NCI-H345 treated with DMSO at 0.1 percent for 48 hours (cell line): ENCODE data around the gene COPG2.
"Not testable (repeated sequence)": the region's sequence is repeated elsewhere in the genome, so short reads cannot be mapped to it uniquely, and the experiment has no call there.

Source experiments
- DNase-seq: peaks from one replicate; lab custom pipeline; 2025; ENCODE audit not compliant: unreplicated experiment; lab: John Stamatoyannopoulos, UW

COPG2 gene, protein sequence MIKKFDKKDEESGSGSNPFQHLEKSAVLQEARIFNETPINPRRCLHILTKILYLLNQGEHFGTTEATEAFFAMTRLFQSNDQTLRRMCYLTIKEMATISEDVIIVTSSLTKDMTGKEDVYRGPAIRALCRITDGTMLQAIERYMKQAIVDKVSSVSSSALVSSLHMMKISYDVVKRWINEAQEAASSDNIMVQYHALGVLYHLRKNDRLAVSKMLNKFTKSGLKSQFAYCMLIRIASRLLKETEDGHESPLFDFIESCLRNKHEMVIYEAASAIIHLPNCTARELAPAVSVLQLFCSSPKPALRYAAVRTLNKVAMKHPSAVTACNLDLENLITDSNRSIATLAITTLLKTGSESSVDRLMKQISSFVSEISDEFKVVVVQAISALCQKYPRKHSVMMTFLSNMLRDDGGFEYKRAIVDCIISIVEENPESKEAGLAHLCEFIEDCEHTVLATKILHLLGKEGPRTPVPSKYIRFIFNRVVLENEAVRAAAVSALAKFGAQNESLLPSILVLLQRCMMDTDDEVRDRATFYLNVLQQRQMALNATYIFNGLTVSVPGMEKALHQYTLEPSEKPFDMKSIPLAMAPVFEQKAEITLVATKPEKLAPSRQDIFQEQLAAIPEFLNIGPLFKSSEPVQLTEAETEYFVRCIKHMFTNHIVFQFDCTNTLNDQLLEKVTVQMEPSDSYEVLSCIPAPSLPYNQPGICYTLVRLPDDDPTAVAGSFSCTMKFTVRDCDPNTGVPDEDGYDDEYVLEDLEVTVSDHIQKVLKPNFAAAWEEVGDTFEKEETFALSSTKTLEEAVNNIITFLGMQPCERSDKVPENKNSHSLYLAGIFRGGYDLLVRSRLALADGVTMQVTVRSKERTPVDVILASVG

DNA sequence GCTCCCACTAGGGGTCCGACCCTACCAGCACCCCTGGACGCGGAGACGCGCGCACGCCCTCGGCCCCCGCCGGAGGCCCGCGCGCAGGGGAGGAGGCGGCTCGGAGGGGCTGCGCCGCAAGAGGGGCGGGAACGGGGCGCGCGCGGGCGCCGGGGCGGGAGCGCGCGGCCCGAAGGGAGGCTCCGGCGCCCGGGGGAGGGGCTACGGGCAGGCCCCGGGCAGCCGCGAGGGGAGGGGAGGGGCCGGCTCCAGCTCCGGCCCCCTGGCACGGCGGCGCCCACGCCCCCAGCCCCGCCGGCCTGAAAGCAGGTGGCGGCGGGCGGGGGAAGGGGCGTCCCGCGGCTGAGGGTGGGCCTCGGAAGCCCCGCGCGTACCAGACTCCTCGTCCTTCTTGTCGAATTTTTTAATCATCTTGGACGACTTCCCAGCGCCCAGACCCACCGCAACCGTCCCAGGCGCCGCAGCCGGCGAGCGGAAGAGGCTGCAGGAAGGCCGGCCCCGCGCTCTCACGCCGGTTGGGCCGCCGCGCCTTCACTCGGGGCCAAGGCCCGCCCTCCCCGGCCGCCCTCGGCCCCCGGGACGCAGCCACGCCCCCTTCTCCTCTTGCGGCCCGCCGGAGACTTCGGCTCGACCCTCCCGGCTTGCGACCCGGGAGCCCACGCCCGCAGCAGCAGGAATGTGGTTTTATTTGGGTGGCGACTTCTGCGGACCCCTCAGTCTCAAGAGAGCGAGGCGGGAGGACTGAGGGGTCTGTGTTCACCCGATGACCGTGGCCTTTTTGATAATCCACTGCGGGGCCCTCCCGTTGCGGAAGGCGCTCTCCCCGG is at the start of gene COPG2:
Gene COPG2, minus strand, starts transcription at position 491 of the 827 bp plus-strand sequence. Its CDS starts 80 bp downstream, at position 411.
- DNase-seq: peak; percentile 77

DNA sequence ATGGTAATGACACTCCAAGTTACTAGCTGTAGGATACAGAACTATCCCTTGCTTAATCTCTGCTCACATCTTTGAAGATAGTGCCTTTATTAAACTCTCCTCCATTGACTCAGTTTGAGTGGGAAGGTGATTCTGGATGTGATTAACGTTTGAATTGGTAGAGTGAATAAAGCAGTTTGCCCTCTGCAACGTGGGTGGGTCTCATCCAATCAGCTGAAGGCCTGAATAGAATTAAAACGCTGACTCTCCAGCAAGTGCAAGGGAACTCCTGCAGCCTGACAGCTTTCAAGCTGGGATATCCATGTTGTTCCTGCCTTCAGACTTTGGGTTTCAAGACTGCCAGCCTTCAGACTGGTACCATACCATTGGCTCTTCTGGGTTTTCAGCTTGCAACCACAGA is 43.9 kb upstream of the COPG2 start:
- no peak for DNase-seq

DNA sequence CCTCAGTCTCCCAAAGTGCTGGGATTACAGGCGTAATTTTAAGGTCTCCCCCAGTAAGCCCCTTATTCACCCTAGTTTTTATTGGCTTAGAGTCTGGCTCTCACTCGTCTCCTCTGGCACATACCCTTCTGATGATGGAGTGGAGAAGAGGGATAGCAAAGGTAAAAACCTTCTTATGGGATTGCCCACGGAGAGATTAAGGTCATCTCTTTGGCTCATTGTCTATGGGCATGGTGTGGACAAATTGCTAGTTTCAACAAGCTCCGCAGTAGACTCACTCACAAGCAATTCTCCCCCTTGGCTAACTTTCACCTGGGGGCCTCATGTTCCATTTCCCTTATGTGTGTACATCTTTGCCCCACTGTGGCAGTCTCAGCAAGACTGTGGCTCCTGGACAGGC is 40.2 kb upstream of the COPG2 start:
- no peak for DNase-seq

DNA sequence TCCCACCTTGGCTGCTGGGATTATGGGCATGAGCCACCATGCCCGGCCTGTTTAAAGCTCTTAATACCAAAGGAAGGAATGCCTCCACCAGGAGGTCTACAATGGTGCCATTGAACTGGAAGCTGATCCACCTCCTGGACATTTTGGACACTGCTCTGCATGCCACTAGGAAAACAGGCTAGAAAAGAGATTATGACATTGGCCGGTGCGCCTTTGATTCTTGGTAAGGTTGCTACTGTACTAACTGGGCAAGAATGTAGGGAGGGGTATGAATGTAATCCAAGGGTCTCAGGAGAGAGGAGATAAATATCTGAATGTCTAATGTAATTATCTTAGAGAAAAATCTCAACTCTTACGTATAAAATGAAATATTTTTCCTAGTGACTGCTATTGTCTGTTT is 39.5 kb upstream of the COPG2 start:
- DNase-seq: no peak

DNA sequence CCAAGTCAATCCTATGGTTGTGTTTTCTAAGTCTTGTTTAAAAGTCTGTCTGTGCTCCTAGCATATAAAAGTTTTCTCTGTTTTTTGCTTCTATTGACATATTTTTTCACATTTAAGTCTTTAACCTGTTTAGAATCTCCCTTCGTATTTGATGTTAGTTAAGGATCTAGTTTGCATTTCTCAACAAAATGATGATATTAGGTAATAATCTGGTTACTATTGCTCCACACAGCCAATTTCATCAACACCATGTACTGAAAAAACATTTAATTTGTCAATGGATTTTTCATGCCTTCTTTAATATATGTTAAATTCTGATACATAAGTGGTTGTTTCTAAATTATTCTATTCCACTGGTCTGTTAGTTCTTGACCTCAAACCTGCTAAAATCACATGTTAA is 35.3 kb upstream of the COPG2 start:
- no peak for DNase-seq

DNA sequence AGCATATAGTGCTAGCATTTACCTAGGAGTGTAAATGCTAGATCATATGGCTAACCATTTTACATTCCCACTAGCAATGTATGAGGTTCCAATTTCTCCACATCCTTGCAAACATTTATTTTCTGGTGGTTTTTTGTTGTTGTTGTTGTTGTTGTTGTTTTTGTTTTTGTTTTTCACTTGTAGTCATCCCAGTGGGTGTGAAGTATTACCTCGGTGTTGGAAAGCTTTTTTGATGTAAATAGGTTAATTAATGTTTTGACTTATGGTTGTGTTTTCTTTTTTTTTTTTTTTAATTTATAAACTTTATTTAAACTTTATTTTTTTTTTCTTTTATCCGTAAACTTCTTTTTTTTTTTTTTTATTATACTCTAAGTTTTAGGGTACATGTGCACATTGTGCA is 33.1 kb upstream of the COPG2 start:
- DNase-seq: no peak

DNA sequence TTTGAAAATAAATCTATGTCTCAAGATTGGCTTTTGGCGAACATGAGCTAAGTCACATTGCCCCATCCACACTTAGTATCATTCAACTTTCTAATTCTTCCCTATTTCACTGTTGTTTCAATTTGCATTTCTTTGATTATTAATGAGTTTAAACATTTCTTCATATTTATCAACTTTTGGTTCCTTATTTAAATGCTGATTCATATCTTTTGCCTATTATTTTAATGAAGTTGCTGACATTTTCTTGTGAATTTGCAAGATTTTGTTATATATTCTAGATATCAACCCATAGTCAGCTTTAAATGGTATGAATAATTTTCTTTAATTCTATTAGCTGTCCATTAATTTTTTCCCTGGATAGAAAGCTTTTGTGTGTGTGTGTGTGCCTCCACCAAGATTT is 32.2 kb upstream of the COPG2 start:
- DNase-seq: no peak

DNA sequence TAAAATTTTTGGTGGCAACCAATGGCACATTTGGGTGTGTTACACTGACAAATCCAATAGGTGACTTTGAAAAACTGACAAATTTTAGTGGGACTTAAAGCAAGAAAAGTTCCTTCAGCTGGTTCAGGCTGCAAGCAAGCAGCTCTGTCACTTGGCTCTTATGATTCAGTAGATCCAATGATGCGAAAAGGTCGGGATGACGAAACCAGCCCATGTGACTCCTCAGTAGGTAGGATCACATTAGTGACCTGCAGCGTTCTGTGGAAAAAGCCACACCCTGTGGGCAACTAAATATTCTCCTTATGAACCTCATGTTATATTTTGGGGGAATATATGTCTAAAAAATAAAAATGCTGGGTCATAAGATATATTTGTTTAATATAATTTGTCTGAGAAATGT is 31.1 kb upstream of the COPG2 start:
- no peak for DNase-seq

DNA sequence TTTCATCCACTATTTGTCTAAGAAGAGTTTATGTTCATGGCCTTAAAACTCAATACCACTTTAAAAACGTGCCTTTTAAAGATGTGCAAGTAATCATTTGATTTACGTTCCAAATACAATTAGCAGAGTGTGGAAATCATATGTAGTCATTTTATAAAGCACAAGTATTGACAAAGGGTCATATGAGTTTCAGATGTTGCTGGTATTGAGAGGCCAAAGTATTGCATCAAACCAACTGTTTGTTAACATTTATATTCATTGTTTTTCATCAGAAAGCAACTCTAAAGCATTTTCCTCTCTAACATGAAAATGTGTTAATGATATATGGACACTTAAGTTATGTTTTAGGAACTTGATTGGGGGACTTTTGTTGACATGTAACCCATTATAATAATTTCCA is 29.3 kb upstream of the COPG2 start:
- DNase-seq: no peak

DNA sequence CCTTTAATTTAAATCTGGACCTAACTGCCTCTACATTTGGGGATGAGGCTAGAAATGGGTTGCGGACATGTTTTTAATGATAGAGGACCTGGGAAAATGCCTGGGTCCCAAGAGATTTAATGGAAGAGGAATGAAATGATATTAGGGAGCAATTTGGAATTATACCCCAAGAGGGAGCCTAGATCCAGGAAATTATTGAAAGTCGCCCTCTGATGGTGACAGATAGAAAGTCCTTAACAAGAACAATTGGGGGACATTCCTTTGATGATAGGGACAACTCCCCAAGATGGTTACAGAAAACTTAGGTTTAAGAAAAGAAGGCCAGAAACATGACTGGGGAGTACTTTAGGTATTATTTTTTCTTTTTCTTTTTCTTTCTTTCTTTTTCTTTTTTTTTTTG is 27.3 kb upstream of the COPG2 start:
- no peak for DNase-seq

DNA sequence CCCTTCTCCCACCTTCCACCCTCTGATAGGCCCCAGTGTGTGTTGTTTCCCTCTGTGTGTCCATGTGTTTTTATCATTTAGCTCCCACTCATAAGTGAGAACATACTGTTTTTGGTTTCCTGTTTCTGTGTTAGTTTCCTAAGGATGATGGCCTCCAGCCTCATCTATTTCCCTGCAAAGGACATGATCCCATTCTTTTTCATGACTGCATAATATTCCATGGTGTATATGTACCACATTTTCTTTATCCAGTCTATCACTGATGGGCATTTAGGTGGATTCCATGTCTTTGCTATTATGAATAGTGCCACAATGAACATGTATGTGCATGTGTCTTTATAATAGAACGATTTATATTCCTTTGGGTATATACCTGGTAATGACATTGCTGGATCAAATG is 23.8 kb upstream of the COPG2 start:
- DNase-seq: not testable (repeated sequence)

DNA sequence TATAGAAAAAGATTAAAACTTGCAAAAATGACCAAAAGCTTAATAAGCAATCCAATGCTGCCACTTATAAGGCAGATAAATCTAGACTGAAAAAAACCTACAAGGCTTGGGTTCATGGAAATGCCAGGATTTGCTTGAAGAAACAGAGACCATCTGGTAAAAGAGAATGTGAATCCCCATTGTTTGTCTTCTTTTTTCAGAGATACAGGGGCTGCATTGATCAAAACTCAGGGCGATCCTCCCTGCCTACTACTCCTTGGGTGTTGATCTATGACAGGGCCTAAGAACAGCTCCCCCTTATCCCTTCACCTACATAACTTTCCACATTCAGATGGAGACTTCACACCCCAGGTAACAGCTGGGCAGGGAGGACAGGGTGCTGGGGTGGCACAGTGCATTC is 21.1 kb upstream of the COPG2 start:
- no peak for DNase-seq

DNA sequence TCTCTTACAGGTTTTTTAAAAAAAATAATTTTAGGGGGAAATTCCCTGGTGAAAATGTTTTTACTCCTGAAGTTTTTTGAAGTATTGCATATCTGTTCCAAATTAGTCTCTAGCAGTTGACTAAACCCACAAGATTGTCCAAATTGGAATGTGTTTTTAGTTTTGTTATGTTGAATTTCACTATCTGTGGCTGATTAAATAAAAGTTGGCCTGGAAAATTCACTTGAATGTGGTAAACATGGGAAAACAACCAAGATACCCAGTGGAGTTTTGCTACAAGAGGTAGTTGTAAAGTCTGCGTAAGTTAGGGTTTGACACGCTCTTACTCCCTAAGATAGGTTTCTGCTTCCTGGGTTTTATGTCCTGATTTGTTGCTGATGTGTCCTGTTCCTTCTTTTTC is 14.5 kb upstream of the COPG2 start:
- no peak for DNase-seq

DNA sequence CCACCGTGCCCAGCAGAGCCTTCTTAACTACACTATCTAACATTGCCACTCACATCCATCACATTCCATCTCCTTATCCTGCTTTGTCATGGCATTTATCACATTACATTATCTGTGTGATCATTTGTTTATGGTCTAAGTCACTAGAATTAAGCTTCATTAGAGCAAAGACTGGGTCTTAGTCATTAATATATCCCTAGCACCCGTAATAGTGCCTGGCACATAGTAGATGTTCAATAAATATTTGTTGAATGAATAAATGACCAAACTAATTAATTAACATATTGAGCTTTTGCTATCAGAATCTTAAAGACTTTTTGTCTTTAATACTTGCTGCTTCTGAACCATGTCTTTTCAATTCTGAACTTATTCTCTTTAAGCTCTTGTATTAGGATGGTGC is 5.9 kb upstream of the COPG2 start:
- DNase-seq: no peak

DNA sequence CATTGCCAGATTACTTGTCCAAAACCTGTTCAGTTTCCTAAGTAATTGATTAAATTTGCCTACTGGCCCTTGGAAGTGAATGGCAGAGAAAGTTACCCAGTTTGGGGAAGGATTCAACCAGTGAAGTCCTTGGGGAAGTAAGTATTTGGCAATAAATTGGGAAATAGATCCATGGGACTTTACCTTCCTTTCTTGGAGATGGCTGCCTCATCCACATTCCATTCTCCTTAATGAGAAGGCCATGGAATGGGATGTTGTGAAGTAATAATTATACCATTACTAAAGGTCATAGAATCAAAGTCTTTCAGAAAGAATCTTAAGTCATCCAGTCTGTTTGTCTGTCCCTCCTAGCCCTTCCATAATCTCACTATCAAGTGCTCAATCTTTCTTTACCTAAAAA is 4.5 kb upstream of the COPG2 start:
- DNase-seq: no peak

DNA sequence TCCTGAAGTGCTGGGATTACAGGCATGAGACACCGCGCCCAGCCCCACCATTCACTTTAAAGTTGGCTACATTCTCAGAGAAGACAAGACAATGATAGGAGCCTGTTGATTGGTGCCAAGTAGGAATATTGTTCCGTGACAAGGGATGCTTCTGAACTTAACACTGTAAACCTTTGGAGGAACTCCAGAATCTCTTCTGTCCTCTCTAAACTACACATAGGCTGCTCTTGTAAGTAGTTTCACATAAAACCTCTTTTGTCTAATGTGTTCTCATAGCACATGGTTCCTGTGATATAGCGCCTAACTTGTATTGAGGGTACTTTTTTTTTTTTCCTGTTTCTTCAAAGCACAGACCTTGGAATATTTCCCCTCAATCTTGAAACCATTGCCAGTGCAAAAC is 3.6 kb upstream of the COPG2 start:
- no peak for DNase-seq

DNA sequence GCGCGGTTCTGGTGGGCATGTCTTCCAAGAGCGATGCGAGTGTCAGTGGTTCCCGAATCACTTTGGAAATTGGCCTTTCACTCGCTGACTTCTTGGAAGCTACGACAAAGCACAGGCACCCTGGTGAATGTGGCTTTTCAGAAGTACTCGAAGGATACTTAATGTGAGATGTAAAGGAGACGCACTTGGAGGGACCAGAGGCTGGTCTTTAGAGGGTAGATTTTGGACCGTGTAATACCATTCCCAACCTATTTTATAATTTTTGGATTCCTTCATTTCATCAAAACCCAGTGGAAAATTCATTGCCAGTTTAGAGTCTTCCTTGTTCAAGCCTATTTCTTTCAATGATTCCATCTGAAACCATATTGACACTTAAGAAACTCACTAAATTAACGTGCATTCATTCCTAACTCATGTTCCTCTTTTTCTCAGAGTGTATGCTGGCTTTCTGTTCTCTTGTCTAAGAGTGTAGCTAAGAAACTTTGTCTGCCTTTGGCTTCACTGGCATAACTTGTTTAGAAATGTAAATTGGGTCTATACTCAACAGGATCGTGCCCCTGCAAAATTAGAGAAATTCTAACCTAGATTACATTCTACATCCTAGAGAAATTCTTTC is 645 bp upstream of the COPG2 start:
- peak; percentile 13 for DNase-seq

DNA sequence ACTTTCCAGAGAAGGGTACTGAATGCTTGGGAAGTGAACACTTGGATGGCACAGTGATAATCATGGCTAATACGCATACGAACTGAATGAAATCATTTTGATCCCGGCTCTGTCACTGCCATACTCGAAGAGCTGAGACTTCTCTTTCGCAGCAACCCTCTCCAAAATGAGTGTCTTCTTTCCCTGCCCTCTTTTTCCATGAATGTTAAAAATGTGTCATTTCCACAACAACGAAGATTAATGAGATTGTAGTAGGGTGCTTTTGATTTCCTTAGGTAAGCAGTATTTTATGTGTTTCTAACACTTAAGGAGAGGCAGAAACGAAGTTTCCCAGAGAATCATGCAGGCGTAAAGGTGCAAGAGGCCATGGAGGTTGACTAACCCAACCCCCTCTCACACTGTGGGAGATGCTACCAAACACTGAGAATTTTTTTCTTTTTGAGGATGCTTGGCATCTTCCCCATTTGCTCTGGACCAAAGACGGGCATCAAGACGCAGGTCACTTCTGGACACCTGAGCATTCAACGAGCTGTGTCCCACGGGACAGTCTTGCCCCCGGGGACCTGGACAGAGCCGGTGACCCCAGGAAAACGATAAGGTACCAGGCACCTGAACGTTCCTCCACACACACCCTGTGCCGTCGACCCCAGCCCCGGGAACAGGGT is 823 bp downstream of the COPG2 start:
- DNase-seq: peak; percentile 15

DNA sequence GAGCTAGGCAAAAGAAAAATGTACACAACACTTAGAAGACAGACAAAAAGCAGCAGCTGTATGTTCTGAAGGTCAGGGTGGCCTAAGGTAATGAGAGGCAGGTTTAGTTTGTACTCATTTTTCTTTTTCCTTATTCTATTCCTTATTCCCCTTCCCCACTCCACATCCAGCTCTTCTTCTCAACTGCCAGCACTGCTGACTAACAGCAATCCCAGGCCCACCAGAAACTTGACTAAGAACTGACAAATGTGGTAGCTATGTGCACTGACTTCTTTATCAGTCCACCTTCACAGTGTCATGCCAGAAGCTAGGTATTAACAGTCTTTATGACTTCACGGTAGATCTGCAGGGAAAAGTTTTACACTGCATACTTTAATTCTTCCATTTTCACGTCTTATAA is 6.1 kb downstream of the COPG2 start:
- DNase-seq: no peak

DNA sequence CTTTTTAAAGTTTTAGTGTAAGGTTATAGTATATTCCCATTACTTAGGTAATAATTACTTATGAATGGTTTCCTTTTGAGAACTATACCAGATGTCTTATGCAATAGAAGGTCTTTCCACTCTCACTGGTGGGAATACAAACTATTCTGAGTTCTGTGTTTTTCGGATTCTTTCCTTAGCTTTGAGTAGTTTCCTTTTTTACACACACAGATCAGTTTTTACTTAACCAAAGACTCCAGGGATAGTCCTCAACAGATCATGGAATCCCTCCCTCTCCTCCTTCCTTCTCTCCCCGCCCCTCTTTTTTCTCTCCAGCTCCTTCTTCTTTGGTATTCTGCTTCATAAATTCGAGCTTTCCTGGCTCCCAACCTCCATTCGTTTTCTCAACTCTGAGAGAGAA is 13.3 kb downstream of the COPG2 start:
- no peak for DNase-seq
